GM23338 (cell line): ENCODE results near the gene ZNF878. TPM values are rescaled to one million over a fixed set of nuclear protein-coding genes. Genes with fewer than 3 reads are reported as not detected.

ENCODE experiments used
- ATAC-seq: fragments of 200-7000 bp; cut with Tn5 transposase; 3 replicates; pipeline ENCODE4 v1.9.1; 2020
- DNase-seq: peaks from one replicate; pipeline ENCODE4 v3.0.0-alpha.2; 2015; ENCODE audit warnings: low spot score
- H2AFZ ChIP-seq: fragments of 200-600 bp; sonication (generic); 2 replicates; pipeline ENCODE4 v1.8.0; 2016; ENCODE audit warnings: antibody characterized with exemption, mild to moderate bottlenecking, moderate library complexity
- H3F3A ChIP-seq: fragments of 200-600 bp; sonication (generic); replicated peaks from 2 replicates; pipeline ENCODE4 v1.8.0; 2017; ENCODE audit warnings: antibody characterized with exemption, mixed run types, low read depth
- H3K27ac ChIP-seq: fragments of 200-600 bp; sonication (generic); 2 replicates; pipeline ENCODE4 v1.6.1; 2016; ENCODE audit warnings: low read depth
- H3K27me3 ChIP-seq: fragments of 200-600 bp; sonication (generic); 2 replicates; pipeline ENCODE4 v1.8.0; 2016; ENCODE audit warnings: mild to moderate bottlenecking, mixed run types, moderate library complexity; ENCODE audit not compliant: insufficient read depth
- H3K36me3 ChIP-seq: fragments of 200-600 bp; sonication (generic); 2 replicates; pipeline ENCODE4 v1.8.0; 2016; ENCODE audit warnings: mild to moderate bottlenecking; ENCODE audit not compliant: insufficient read depth
- H3K4me1 ChIP-seq: fragments of 200-600 bp; sonication (generic); 2 replicates; pipeline ENCODE4 v1.8.0; 2016; ENCODE audit warnings: mild to moderate bottlenecking, moderate library complexity; ENCODE audit not compliant: insufficient read depth
- H3K4me2 ChIP-seq: fragments of 200-600 bp; sonication (generic); 2 replicates; pipeline ENCODE4 v1.7.1; 2017; ENCODE audit warnings: mixed run types
- H3K4me3 ChIP-seq: fragments of 200-600 bp; sonication (generic); 2 replicates; pipeline ENCODE4 v1.6.1; 2016; ENCODE audit warnings: mixed run types
- H3K79me2 ChIP-seq: fragments of 200-600 bp; sonication (generic); replicated peaks from 2 replicates; pipeline ENCODE4 v1.8.0; 2017; ENCODE audit warnings: mild to moderate bottlenecking; ENCODE audit not compliant: insufficient read depth
- H3K9me2 ChIP-seq: fragments of 200-600 bp; sonication (generic); 2 replicates; pipeline ENCODE4 v1.8.0; 2017; ENCODE audit not compliant: insufficient read depth
- H4K20me1 ChIP-seq: fragments of 200-600 bp; sonication (generic); replicated peaks from 2 replicates; pipeline ENCODE4 v1.8.0; 2017; ENCODE audit warnings: mild to moderate bottlenecking; ENCODE audit not compliant: insufficient read depth
- H3K27ac Mint-ChIP-seq: 2 replicates; pipeline ENCODE4 v1.8.0; 2020; ENCODE audit warnings: inconsistent platforms, mild to moderate bottlenecking, moderate library complexity, mixed read lengths
- H3K27me3 Mint-ChIP-seq: 3 replicates; pipeline ENCODE4 v1.8.0; 2022; ENCODE audit warnings: low read depth, mild to moderate bottlenecking, moderate library complexity, mixed read lengths, inconsistent platforms; ENCODE audit not compliant: insufficient read depth, poor library complexity
- H3K36me3 Mint-ChIP-seq: 3 replicates; pipeline ENCODE4 v1.8.0; 2021; ENCODE audit warnings: low read depth, mild to moderate bottlenecking, inconsistent platforms, moderate library complexity, mixed read lengths
- H3K4me1 Mint-ChIP-seq: 3 replicates; pipeline ENCODE4 v1.8.0; 2020; ENCODE audit warnings: mild to moderate bottlenecking, inconsistent platforms, mixed read lengths
- H3K4me3 Mint-ChIP-seq: 3 replicates; pipeline ENCODE4 v1.8.0; 2021; ENCODE audit warnings: moderate library complexity, mild to moderate bottlenecking, inconsistent platforms, mixed read lengths
- H3K9me3 Mint-ChIP-seq: 3 replicates; pipeline ENCODE4 v1.8.0; 2020; ENCODE audit warnings: moderate library complexity, mild to moderate bottlenecking, inconsistent platforms, mixed read lengths
- CREB1 ChIP-seq: fragments of 250-450 bp; sonication (Bioruptor Pico); IDR thresholded peaks from 2 replicates; pipeline ENCODE4 v1.5.0; 2020; ENCODE audit warnings: low read depth, mild to moderate bottlenecking, moderate library complexity
- EZH2phosphoT487 ChIP-seq: fragments of 200-600 bp; sonication (generic); IDR thresholded peaks from one replicate; pipeline ENCODE4 v1.8.1; 2018; ENCODE audit warnings: antibody characterized with exemption; ENCODE audit not compliant: unreplicated experiment
- JUNB ChIP-seq: IDR thresholded peaks from one replicate; pipeline ENCODE4 v1.6.1; 2016; ENCODE audit warnings: antibody characterized with exemption; ENCODE audit not compliant: unreplicated experiment
- NANOG ChIP-seq: IDR thresholded peaks from 2 replicates; pipeline ENCODE4 v1.6.1; 2016; ENCODE audit warnings: antibody characterized with exemption, borderline replicate concordance
- POLR2AphosphoS5 ChIP-seq: IDR thresholded peaks from 2 replicates; pipeline ENCODE4 v1.6.1; 2016; ENCODE audit warnings: antibody characterized with exemption, low read depth
- STAT1 ChIP-seq: IDR thresholded peaks from one replicate; pipeline ENCODE4 v1.6.1; 2016; ENCODE audit warnings: antibody characterized with exemption; ENCODE audit not compliant: unreplicated experiment
- ZNF331 ChIP-seq: fragments of 250-450 bp; sonication (Bioruptor Pico); IDR thresholded peaks from 2 replicates; pipeline ENCODE4 v1.5.0; 2020; ENCODE audit warnings: low read depth, mild to moderate bottlenecking, moderate library complexity
- polyA plus RNA-seq: library from polyadenylated mRNA; unstranded; fragments of >200 nt; fragmentation: Nextera tagmentation; extraction: Ambion mirVana; gene quantifications from 2 replicates; pipeline ENCODE4 v1.2.1, GENCODE V29; 2016
- total RNA-seq: library from RNA; depleted of rRNA; stranded (reverse); fragments of >200 nt; shearing (Covaris generic); gene quantifications from 2 replicates; pipeline ENCODE4 v1.2.3, GENCODE V29; 2014
- TF ChIP-seq, protein P1 (sequence below): fragments of 250-450 bp; sonication (Bioruptor Pico); IDR thresholded peaks from 2 replicates; pipeline ENCODE4 v1.5.0; 2020; ENCODE audit warnings: mild to moderate bottlenecking, moderate library complexity
- TF ChIP-seq, protein P2 (sequence below): IDR thresholded peaks from one replicate; pipeline ENCODE4 v1.6.1; 2018; ENCODE audit warnings: antibody characterized with exemption; ENCODE audit not compliant: unreplicated experiment
- TF ChIP-seq, protein P3 (sequence below): IDR thresholded peaks from 2 replicates; pipeline ENCODE4 v1.6.1; 2016; ENCODE audit warnings: antibody characterized with exemption

Gene ZNF878
- total and polyA plus RNA-seq, 2 experiments from 2014 or later: 8.7 to 16.4 TPM

DNA sequence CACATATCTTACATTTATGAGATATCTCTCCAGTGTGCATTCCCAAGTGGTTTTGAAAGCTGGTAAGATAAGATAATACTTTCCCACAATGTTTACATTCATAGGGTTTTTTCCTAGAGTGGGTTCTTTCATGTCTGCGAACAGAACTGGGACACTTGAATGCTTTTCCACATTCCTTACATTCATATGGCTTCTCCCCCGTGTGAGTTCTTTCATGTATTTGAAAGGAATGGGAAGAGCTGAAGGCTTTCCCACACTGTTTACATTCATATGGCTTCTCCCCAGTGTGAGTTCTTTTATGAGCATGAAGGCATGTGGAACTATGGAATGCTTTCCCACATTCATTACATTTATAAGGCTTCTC lies 37.0 kb downstream of the ZNF878 start (continued):
- TF ChIP-seq, protein P1, sequence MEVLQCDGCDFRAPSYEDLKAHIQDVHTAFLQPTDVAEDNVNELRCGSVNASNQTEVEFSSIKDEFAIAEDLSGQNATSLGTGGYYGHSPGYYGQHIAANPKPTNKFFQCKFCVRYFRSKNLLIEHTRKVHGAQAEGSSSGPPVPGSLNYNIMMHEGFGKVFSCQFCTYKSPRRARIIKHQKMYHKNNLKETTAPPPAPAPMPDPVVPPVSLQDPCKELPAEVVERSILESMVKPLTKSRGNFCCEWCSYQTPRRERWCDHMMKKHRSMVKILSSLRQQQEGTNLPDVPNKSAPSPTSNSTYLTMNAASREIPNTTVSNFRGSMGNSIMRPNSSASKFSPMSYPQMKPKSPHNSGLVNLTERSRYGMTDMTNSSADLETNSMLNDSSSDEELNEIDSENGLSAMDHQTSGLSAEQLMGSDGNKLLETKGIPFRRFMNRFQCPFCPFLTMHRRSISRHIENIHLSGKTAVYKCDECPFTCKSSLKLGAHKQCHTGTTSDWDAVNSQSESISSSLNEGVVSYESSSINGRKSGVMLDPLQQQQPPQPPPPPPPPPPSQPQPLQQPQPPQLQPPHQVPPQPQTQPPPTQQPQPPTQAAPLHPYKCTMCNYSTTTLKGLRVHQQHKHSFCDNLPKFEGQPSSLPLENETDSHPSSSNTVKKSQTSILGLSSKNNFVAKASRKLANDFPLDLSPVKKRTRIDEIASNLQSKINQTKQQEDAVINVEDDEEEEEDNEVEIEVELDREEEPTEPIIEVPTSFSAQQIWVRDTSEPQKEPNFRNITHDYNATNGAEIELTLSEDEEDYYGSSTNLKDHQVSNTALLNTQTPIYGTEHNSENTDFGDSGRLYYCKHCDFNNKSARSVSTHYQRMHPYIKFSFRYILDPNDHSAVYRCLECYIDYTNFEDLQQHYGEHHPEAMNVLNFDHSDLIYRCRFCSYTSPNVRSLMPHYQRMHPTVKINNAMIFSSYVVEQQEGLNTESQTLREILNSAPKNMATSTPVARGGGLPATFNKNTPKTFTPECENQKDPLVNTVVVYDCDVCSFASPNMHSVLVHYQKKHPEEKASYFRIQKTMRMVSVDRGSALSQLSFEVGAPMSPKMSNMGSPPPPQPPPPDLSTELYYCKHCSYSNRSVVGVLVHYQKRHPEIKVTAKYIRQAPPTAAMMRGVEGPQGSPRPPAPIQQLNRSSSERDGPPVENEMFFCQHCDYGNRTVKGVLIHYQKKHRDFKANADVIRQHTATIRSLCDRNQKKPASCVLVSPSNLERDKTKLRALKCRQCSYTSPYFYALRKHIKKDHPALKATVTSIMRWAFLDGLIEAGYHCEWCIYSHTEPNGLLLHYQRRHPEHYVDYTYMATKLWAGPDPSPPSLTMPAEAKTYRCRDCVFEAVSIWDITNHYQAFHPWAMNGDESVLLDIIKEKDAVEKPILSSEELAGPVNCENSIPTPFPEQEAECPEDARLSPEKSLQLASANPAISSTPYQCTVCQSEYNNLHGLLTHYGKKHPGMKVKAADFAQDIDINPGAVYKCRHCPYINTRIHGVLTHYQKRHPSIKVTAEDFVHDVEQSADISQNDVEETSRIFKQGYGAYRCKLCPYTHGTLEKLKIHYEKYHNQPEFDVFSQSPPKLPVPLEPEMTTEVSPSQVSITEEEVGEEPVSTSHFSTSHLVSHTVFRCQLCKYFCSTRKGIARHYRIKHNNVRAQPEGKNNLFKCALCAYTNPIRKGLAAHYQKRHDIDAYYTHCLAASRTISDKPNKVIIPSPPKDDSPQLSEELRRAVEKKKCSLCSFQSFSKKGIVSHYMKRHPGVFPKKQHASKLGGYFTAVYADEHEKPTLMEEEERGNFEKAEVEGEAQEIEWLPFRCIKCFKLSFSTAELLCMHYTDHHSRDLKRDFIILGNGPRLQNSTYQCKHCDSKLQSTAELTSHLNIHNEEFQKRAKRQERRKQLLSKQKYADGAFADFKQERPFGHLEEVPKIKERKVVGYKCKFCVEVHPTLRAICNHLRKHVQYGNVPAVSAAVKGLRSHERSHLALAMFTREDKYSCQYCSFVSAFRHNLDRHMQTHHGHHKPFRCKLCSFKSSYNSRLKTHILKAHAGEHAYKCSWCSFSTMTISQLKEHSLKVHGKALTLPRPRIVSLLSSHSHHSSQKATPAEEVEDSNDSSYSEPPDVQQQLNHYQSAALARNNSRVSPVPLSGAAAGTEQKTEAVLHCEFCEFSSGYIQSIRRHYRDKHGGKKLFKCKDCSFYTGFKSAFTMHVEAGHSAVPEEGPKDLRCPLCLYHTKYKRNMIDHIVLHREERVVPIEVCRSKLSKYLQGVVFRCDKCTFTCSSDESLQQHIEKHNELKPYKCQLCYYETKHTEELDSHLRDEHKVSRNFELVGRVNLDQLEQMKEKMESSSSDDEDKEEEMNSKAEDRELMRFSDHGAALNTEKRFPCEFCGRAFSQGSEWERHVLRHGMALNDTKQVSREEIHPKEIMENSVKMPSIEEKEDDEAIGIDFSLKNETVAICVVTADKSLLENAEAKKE: no peak
- TF ChIP-seq STAT1 (no peak), CREB1 (CRISPR knock-in tag) (no peak), POLR2AphosphoS5 (no peak), JUNB (no peak), EZH2phosphoT487 (no peak)

DNA sequence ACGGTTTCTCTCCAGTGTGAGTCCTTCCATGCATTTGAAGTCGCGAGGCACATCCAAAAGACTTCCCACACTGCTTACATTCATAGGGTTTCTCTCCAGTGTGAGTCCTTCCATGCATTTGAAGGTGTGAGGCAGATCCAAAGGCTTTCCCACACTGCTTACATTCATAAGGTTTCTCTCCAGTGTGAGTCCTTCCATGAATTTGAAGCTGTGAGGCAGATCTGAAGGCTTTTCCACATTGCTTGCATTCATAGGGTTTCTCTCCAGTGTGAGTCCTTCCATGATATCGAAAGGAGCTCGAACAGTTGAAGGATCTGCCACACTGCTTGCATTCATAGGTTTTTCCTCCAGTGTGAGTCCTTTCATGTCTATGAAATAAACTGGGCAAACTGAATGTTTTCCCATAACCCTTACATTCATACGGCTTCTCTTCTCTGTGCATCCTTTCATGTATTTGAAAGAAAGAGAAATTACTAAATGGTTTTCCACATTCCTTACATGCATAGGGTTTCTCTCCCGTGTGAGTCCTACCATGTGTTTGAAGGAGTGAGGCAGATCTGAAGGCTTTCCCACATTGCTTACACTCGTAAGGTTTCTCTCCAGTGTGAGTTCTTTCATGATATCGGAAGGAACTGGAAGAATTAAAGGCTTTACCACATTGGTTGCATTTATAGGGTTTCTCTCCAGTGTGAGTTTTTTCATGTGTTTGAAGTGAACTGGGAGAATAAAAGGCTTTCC lies 37.6 kb downstream of the ZNF878 start:
- no peaks in the 10 kb centered on the region for H4K20me1 ChIP-seq
- H3K27ac ChIP-seq: no peak overlapping the region
- peaks cover 69% of the 10 kb centered on the region for H3K36me3 ChIP-seq
- peaks cover 8% of the 10 kb centered on the region; the same call in 1 of the 2 replicates for H3K9me2 ChIP-seq
- Mint-ChIP-seq H3K27me3 (peaks cover 3% of the 10 kb centered on the region), H3K27ac (no peak overlapping the region), H3K36me3 (peaks cover 38% of the 10 kb centered on the region), H3K4me3 (no peak overlapping the region), H3K4me1 (no peaks in the 10 kb centered on the region), H3K9me3 (peaks cover 94% of the 10 kb centered on the region)
- no peak overlapping the region for H3K4me3 ChIP-seq
- no peaks in the 10 kb centered on the region for H3K4me1 ChIP-seq
- no peaks in the 10 kb centered on the region for H3F3A ChIP-seq
- H2AFZ ChIP-seq: no peak overlapping the region
- H3K79me2 ChIP-seq: peaks cover 10% of the 10 kb centered on the region
- DNase-seq (no peak), ATAC-seq (no peak)
- H3K27me3 ChIP-seq: no peaks in the 10 kb centered on the region
- H3K4me2 ChIP-seq: no peak overlapping the region
- no peak for TF ChIP-seq JUNB
- TF ChIP-seq POLR2AphosphoS5: no peak
- TF ChIP-seq, protein P2, sequence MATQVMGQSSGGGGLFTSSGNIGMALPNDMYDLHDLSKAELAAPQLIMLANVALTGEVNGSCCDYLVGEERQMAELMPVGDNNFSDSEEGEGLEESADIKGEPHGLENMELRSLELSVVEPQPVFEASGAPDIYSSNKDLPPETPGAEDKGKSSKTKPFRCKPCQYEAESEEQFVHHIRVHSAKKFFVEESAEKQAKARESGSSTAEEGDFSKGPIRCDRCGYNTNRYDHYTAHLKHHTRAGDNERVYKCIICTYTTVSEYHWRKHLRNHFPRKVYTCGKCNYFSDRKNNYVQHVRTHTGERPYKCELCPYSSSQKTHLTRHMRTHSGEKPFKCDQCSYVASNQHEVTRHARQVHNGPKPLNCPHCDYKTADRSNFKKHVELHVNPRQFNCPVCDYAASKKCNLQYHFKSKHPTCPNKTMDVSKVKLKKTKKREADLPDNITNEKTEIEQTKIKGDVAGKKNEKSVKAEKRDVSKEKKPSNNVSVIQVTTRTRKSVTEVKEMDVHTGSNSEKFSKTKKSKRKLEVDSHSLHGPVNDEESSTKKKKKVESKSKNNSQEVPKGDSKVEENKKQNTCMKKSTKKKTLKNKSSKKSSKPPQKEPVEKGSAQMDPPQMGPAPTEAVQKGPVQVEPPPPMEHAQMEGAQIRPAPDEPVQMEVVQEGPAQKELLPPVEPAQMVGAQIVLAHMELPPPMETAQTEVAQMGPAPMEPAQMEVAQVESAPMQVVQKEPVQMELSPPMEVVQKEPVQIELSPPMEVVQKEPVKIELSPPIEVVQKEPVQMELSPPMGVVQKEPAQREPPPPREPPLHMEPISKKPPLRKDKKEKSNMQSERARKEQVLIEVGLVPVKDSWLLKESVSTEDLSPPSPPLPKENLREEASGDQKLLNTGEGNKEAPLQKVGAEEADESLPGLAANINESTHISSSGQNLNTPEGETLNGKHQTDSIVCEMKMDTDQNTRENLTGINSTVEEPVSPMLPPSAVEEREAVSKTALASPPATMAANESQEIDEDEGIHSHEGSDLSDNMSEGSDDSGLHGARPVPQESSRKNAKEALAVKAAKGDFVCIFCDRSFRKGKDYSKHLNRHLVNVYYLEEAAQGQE: no peak
- TF ChIP-seq ZNF331 (CRISPR knock-in tag): no peak
- TF ChIP-seq NANOG: no peak
- TF ChIP-seq CREB1 (CRISPR knock-in tag): no peak
- no peak for TF ChIP-seq STAT1
- TF ChIP-seq, protein P3, sequence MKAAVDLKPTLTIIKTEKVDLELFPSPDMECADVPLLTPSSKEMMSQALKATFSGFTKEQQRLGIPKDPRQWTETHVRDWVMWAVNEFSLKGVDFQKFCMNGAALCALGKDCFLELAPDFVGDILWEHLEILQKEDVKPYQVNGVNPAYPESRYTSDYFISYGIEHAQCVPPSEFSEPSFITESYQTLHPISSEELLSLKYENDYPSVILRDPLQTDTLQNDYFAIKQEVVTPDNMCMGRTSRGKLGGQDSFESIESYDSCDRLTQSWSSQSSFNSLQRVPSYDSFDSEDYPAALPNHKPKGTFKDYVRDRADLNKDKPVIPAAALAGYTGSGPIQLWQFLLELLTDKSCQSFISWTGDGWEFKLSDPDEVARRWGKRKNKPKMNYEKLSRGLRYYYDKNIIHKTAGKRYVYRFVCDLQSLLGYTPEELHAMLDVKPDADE: no peak
- TF ChIP-seq EZH2phosphoT487: no peak
